Measurements from ENCODE around the gene FAR2.

GRCh38 chr12:29310899-29311298 is 161.8 kb downstream of the FAR2 start:
- no peak for TF ChIP-seq CTCF (IDR thresholded peaks at IDR 0.05)
- TF ChIP-seq POLR2A (IDR thresholded peaks at IDR 0.05), result no peak
- no peak for TF ChIP-seq POLR2AphosphoS5 (IDR thresholded peaks at IDR 0.05)
